Fibroblast of upper back skin (primary cell): ENCODE data around the gene RNF5.
"Not testable (repeated sequence)": the region's sequence is repeated elsewhere in the genome, so short reads cannot be mapped to it uniquely, and the experiment has no call there.

Experiments used
- DNase-seq: peaks from one replicate; pipeline ENCODE4 v3.0.0-alpha.2; 2013

The RNF5 gene

GRCh38 chr6:32176476-32177182 lies 1.6 kb upstream of the RNF5 start:
- peak; percentile 51 for DNase-seq

GRCh38 chr6:32177183-32177787 lies 920 bp upstream of the RNF5 start:
- no peak for DNase-seq

- no peak for DNase-seq
These were observed 589 bp downstream of the RNF5 start for GRCh38 chr6:32178547-32179440.

GRCh38 chr6:32179766-32180405 lies 1.7 kb downstream of the RNF5 start:
- no peak for DNase-seq

- DNase-seq = no peak
These were observed 3.0 kb downstream of the RNF5 start for GRCh38 chr6:32181148-32181702.

- no peak for DNase-seq
These were observed 3.8 kb downstream of the RNF5 start for GRCh38 chr6:32181915-32182529.

- no peak for DNase-seq
These were observed 4.4 kb downstream of the RNF5 start for GRCh38 chr6:32182555-32182981.

- no peak for DNase-seq
These were observed 4.8 kb downstream of the RNF5 start for GRCh38 chr6:32183030-32183429.

GRCh38 chr6:32183483-32184083 lies 5.4 kb downstream of the RNF5 start:
- DNase-seq = no peak

GRCh38 chr6:32184084-32184640 lies 6.0 kb downstream of the RNF5 start, which contains the start of gene AGER:
Gene AGER (minus strand): TSS chr6:32184253. CDS start chr6:32184222, 31 bp downstream.
- no peak for DNase-seq

GRCh38 chr6:32185681-32186131 lies 7.5 kb downstream of the RNF5 start:
- DNase-seq = peak; percentile 86

GRCh38 chr6:32186151-32186840 lies 8.1 kb downstream of the RNF5 start:
- DNase-seq = not testable (repeated sequence)

GRCh38 chr6:32187009-32187709 lies 9.0 kb downstream of the RNF5 start:
- no peak for DNase-seq

GRCh38 chr6:32187725-32188380 lies 9.6 kb downstream of the RNF5 start:
- DNase-seq = not testable (repeated sequence)

- peak; percentile 28 for DNase-seq
These were observed 10.3 kb downstream of the RNF5 start for GRCh38 chr6:32188381-32189068.

- DNase-seq = no peak
These were observed 11.0 kb downstream of the RNF5 start for GRCh38 chr6:32189069-32189741.

GRCh38 chr6:32189742-32190053 lies 11.5 kb downstream of the RNF5 start:
- no peak for DNase-seq
